Measurements from ENCODE around the gene BMP7.
"Not testable (repeated sequence)": the region's sequence is repeated elsewhere in the genome, so short reads cannot be mapped to it uniquely, and the experiment has no call there.

DNA sequence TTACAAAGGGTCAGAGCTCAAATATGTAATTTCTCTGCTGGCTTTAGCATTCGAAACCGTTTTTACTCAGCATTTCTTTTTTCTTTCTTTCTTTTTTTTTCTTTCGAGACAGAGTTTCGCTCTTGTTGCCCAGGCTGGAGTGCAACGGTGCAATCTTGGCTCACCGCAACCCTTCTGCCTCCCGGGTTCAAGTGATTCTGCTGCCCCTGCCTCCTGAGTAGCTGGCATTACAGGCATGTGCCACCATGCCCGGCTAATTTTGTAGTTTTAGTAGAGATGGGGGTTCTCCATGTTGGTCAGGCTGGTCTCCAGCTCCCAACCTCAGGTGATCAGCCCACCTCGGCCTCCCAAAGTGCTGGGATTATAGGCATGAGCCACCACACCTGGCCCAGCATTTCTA, 108.7 kb downstream of the BMP7 start:
- TF ChIP-seq, protein P1, sequence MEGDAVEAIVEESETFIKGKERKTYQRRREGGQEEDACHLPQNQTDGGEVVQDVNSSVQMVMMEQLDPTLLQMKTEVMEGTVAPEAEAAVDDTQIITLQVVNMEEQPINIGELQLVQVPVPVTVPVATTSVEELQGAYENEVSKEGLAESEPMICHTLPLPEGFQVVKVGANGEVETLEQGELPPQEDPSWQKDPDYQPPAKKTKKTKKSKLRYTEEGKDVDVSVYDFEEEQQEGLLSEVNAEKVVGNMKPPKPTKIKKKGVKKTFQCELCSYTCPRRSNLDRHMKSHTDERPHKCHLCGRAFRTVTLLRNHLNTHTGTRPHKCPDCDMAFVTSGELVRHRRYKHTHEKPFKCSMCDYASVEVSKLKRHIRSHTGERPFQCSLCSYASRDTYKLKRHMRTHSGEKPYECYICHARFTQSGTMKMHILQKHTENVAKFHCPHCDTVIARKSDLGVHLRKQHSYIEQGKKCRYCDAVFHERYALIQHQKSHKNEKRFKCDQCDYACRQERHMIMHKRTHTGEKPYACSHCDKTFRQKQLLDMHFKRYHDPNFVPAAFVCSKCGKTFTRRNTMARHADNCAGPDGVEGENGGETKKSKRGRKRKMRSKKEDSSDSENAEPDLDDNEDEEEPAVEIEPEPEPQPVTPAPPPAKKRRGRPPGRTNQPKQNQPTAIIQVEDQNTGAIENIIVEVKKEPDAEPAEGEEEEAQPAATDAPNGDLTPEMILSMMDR (conservative IDR thresholded peaks at IDR 0.05), result not testable (repeated sequence)
- TF ChIP-seq EZH2 (IDR thresholded peaks at IDR 0.05; ENCODE audit: low read depth), result not testable (repeated sequence)
